Measurements from ENCODE around the gene GLS. TPM values are rescaled to one million over a fixed set of nuclear protein-coding genes. Genes with fewer than 3 reads are reported as not detected.

Gene GLS
- 10 to 100 TPM; 20.5 to 37.8 (median 29.7) TPM for polyA plus RNA-seq

- Mint-ChIP-seq H3K27me3 (ENCODE audit: low read depth in 3 of 3) (peaks cover 11 to 17% (median 13%) of the 10 kb centered on the region in 3 donors), H3K9me3 (no peaks in the 10 kb centered on the region), H3K4me1 (peaks cover 49 to 56% of the 10 kb centered on the region in 2 donors), H3K27ac (peak within 1 kb of the TSS; percentile 97 to 98 (median 98)), H3K4me3 (peak within 1 kb of the TSS; percentile 95 to 98 (median 97)), H3K36me3 (no peaks in the 10 kb centered on the region)
- DNase-seq: peak; percentile 96 to 97 (median 97)
Observed at GRCh38 chr2:190880378-190881083, at the start of gene GLS. TSS of gene GLS (plus strand) at chr2:190880821. CDS start at chr2:190881085, 264 bp downstream.

GRCh38 chr2:190831941-190832340 lies 48.7 kb upstream of the GLS start:
- H3K36me3 Mint-ChIP-seq: peaks cover 3 to 11% (median 7%) of the 10 kb centered on the region in 3 donors
- H3K9me3 Mint-ChIP-seq: no peaks in the 10 kb centered on the region
- no peak overlapping the region for H3K27ac Mint-ChIP-seq
- H3K4me3 Mint-ChIP-seq: no peak overlapping the region
- no peak for DNase-seq
- peaks cover 0 to 3% (median 0%) of the 10 kb centered on the region in 3 donors for H3K27me3 Mint-ChIP-seq (ENCODE audit: low read depth in 3 of 3)
- H3K4me1 Mint-ChIP-seq: no peaks in the 10 kb centered on the region

- H3K27ac Mint-ChIP-seq: no peak overlapping the region
- H3K4me3 Mint-ChIP-seq: no peak overlapping the region
- no peaks in the 10 kb centered on the region for H3K4me1 Mint-ChIP-seq
- H3K36me3 Mint-ChIP-seq: peaks cover 0 to 11% (median 3%) of the 10 kb centered on the region in 3 donors
- H3K9me3 Mint-ChIP-seq: no peaks in the 10 kb centered on the region
- H3K27me3 Mint-ChIP-seq (ENCODE audit: low read depth in 3 of 3): peaks cover 0 to 1% (median 0%) of the 10 kb centered on the region in 3 donors
- DNase-seq: no peak
Observed at GRCh38 chr2:190834890-190835208, 45.8 kb upstream of the GLS start.

GRCh38 chr2:190835303-190835930 lies 45.2 kb upstream of the GLS start:
- Mint-ChIP-seq H3K4me1 (no peaks in the 10 kb centered on the region), H3K36me3 (peaks cover 0 to 14% (median 3%) of the 10 kb centered on the region in 3 donors), H3K27me3 (ENCODE audit: low read depth in 3 of 3) (peaks cover 0 to 1% (median 0%) of the 10 kb centered on the region in 3 donors), H3K9me3 (no peaks in the 10 kb centered on the region), H3K4me3 (no peak overlapping the region), H3K27ac (no peak overlapping the region)
- DNase-seq: no peak

GRCh38 chr2:190836767-190837166 lies 43.9 kb upstream of the GLS start:
- no peak overlapping the region for H3K4me3 Mint-ChIP-seq
- H3K27me3 Mint-ChIP-seq (ENCODE audit: low read depth in 3 of 3): peaks cover 0 to 1% (median 0%) of the 10 kb centered on the region in 3 donors
- H3K4me1 Mint-ChIP-seq: no peaks in the 10 kb centered on the region
- H3K27ac Mint-ChIP-seq: no peak overlapping the region
- H3K36me3 Mint-ChIP-seq: peaks cover 0 to 19% (median 8%) of the 10 kb centered on the region in 3 donors
- no peaks in the 10 kb centered on the region for H3K9me3 Mint-ChIP-seq
- no peak for DNase-seq

GRCh38 chr2:190837420-190837819 lies 43.2 kb upstream of the GLS start:
- Mint-ChIP-seq H3K27ac (no peak overlapping the region), H3K27me3 (ENCODE audit: low read depth in 3 of 3) (peaks cover 0 to 1% (median 0%) of the 10 kb centered on the region in 3 donors), H3K4me1 (no peaks in the 10 kb centered on the region), H3K36me3 (peaks cover 0 to 25% (median 13%) of the 10 kb centered on the region in 3 donors), H3K4me3 (no peak overlapping the region), H3K9me3 (no peaks in the 10 kb centered on the region)
- DNase-seq: no peak

- Mint-ChIP-seq H3K36me3 (peaks cover 0 to 27% (median 13%) of the 10 kb centered on the region in 3 donors), H3K9me3 (no peaks in the 10 kb centered on the region), H3K4me3 (no peak overlapping the region), H3K27me3 (ENCODE audit: low read depth in 3 of 3) (peaks cover 0 to 1% (median 0%) of the 10 kb centered on the region in 3 donors), H3K4me1 (no peaks in the 10 kb centered on the region), H3K27ac (no peak overlapping the region)
- DNase-seq: no peak
Observed at GRCh38 chr2:190837952-190838361, 42.7 kb upstream of the GLS start.

GRCh38 chr2:190838492-190838910 lies 42.1 kb upstream of the GLS start:
- H3K9me3 Mint-ChIP-seq: no peaks in the 10 kb centered on the region
- H3K27me3 Mint-ChIP-seq (ENCODE audit: low read depth in 3 of 3): peaks cover 0 to 1% (median 0%) of the 10 kb centered on the region in 3 donors
- H3K4me3 Mint-ChIP-seq: no peak overlapping the region
- no peak for DNase-seq
- no peak overlapping the region for H3K27ac Mint-ChIP-seq
- peaks cover 0 to 27% (median 13%) of the 10 kb centered on the region in 3 donors for H3K36me3 Mint-ChIP-seq
- no peaks in the 10 kb centered on the region for H3K4me1 Mint-ChIP-seq

GRCh38 chr2:190840569-190841172 lies 40.0 kb upstream of the GLS start:
- DNase-seq: no peak
- no peaks in the 10 kb centered on the region for H3K4me1 Mint-ChIP-seq
- H3K27me3 Mint-ChIP-seq (ENCODE audit: low read depth in 3 of 3): peaks cover 0 to 1% (median 0%) of the 10 kb centered on the region in 3 donors
- no peak overlapping the region for H3K27ac Mint-ChIP-seq
- peaks cover 0 to 22% (median 10%) of the 10 kb centered on the region in 3 donors for H3K36me3 Mint-ChIP-seq
- no peaks in the 10 kb centered on the region for H3K9me3 Mint-ChIP-seq
- H3K4me3 Mint-ChIP-seq: no peak overlapping the region

- Mint-ChIP-seq H3K27ac (no peak overlapping the region), H3K4me3 (no peak overlapping the region), H3K9me3 (no peaks in the 10 kb centered on the region), H3K27me3 (ENCODE audit: low read depth in 3 of 3) (peaks cover 0 to 1% (median 0%) of the 10 kb centered on the region in 3 donors), H3K36me3 (peaks cover 0 to 22% (median 10%) of the 10 kb centered on the region in 3 donors), H3K4me1 (no peaks in the 10 kb centered on the region)
- no peak for DNase-seq
Observed at GRCh38 chr2:190841707-190842505, 38.7 kb upstream of the GLS start.

GRCh38 chr2:190842606-190843104 lies 38.0 kb upstream of the GLS start:
- H3K4me1 Mint-ChIP-seq: no peaks in the 10 kb centered on the region
- peaks cover 0 to under 1% (median 0%) of the 10 kb centered on the region in 3 donors for H3K27me3 Mint-ChIP-seq (ENCODE audit: low read depth in 3 of 3)
- H3K27ac Mint-ChIP-seq: no peak overlapping the region
- H3K36me3 Mint-ChIP-seq: peaks cover 0 to 18% (median 10%) of the 10 kb centered on the region in 3 donors
- no peak overlapping the region for H3K4me3 Mint-ChIP-seq
- H3K9me3 Mint-ChIP-seq: no peaks in the 10 kb centered on the region
- DNase-seq: no peak

GRCh38 chr2:190843890-190844699 lies 36.5 kb upstream of the GLS start:
- peaks cover 0 to 18% (median 10%) of the 10 kb centered on the region in 3 donors for H3K36me3 Mint-ChIP-seq
- no peak for DNase-seq
- no peak overlapping the region for H3K4me3 Mint-ChIP-seq
- no peaks in the 10 kb centered on the region for H3K9me3 Mint-ChIP-seq
- no peaks in the 10 kb centered on the region for H3K27me3 Mint-ChIP-seq (ENCODE audit: low read depth in 3 of 3)
- H3K27ac Mint-ChIP-seq: no peak overlapping the region
- H3K4me1 Mint-ChIP-seq: no peaks in the 10 kb centered on the region

Measured in immature natural killer cell (primary cell).